ENCODE data around the gene ASB4.
"Not testable (repeated sequence)": the region's sequence is repeated elsewhere in the genome, so short reads cannot be mapped to it uniquely, and the experiment has no call there.

ASB4 gene

GRCh38 chr7:95552010-95552926 lies 66.5 kb downstream of the ASB4 start:
- not testable (repeated sequence) for DNase-seq (ENCODE audit: low read depth in 2 of 2)

DNA sequence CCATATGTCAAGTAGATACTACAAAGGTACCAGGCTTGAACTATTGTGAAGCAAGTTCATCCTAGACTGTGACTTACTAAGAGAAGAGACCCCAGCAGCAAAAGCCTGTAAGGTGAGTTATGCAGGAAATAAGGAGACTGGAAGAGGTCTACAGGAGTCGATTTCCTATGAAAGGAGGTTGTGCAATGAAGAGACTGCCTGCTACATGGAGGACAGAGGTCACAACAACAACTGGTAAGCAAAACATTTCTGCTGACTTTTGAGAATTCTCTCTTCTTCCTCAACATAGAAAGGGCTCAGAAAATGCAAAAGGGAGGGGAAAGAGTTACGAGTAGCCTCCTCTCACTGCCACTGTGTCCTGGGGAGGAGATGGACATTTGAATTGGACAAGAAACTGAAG lies 68.2 kb downstream of the ASB4 start:
- DNase-seq (ENCODE audit: low read depth in 2 of 2): no peak

- no peak for DNase-seq (ENCODE audit: low read depth in 2 of 2)
These were observed 71.0 kb downstream of the ASB4 start for GRCh38 chr7:95556777-95557176.

DNA sequence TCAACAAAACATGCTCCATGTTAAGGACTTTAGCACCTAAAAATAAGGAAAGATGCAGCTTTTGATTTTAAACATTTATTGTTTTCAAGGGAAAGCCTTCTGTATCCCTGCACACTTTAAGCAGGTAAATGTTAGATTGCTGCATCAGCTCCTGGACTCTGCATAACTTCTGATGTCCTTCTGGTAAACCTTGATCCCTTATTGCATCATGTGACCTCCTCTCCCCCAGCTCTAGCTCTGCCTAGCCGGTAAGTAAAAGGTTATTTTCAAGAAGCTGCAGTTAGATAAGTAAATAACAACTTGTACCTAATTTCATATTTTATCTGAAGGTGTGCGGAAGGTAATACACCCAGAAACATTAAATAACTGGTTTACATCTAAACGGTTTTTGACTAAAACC lies 73.1 kb downstream of the ASB4 start:
- DNase-seq (ENCODE audit: low read depth in 2 of 2): no peak

DNA sequence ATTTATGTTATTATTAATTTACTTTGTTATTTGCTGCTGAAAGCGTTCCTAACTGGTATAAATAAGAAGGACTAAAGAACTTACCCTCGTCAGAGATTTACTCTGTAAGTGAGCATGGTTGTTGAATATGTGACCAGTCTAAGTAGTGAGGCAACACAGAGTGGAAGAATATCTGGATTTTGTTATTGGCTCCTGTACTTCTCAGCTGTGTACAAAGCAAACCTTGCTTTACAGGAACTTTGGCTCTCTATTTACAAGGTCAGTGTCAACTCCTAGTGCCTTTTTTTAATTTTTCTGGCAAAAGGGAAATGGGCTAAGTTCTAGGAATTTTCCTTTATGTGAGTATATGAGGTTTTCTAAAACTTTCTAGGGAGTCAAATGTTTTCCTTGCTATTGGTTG lies 74.9 kb downstream of the ASB4 start:
- no peak for DNase-seq (ENCODE audit: low read depth in 2 of 2)

- no peak for DNase-seq (ENCODE audit: low read depth in 2 of 2)
These were observed 84.0 kb downstream of the ASB4 start for GRCh38 chr7:95569720-95570119.

DNA sequence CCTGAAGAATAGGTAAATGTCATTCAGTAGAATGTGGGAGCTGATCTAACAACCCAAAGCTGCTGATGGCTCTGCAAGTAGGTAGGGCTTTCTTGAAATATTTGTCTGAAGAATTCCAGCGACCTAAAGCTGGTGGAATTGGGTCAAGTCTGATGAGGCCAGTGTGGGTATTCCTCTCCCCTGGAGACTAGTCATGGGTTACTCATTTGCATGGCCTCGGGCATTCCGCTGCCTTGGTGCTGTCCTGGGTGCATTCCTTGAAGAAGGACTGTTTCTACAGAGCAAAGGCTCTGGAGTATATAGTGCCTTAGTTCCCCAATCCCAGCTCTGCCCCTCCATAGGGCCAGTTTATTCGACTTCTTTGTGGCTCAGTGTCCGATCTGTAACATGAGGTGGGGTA lies 91.4 kb downstream of the ASB4 start:
- no peak for DNase-seq (ENCODE audit: low read depth in 2 of 2)

DNA sequence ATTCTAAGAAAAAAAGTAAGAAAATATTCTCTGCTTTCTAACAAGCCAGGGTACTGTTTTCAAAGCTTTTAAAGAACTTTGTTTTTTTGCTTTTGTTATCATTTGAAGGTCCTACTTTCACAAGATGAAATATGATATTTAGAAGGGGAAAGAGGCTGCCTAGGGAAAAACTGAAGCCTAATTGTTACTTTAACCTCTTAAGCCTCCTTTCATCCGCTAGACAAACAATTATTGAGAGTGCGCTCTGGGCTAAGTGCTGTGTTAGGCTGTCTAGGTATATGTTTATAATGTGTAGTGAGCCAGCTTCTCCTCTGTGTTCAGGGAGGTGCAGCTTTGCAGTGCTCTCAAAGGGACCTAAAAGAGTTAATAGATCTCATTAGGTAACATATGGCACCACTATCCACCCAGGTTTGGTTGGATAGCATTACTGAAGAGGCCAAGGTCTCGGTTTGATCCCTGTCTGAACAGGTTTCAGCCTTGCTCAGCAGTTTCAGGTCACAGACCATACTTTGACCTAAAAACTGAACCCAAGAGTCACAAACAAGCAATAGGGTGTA lies 92.6 kb downstream of the ASB4 start:
- DNase-seq (ENCODE audit: low read depth in 2 of 2): no peak

DNA sequence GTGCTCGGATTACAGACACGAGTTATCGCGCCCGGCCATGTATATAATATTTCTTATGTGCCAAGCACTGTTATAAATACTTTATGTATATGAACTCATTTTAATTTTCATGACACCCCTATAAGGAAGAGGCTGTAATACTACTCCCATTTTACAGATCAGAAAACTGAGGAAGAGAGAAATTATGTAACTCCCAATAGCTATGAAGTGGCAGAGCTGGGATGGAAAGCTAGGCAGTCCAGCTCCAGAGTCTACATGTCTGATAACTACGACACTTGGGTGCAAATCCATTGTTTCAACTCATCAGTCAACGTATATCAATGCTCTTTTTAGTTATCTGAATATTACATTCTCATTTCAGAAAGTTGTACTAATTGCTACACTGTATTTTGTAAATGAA lies 93.6 kb downstream of the ASB4 start:
- no peak for DNase-seq (ENCODE audit: low read depth in 2 of 2)

DNA sequence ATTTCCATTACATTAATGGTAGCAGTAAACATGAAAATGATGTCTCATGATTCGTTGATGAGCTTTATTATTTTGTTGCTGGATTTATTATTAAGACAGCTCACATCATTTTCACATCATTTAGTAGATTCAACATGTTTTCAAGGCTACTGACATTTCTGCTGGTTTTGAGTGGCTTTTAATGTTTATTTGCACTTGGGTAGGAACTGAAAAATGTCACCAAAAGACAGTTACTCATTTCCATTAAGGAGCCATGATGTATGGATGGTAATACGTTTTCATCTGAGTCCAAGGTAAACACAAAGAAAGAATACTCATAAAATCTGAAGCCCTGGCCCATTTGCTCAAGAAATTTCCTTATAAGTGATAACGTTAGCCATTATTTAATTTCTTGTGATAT lies 95.7 kb downstream of the ASB4 start:
- DNase-seq (ENCODE audit: low read depth in 2 of 2): no peak

DNA sequence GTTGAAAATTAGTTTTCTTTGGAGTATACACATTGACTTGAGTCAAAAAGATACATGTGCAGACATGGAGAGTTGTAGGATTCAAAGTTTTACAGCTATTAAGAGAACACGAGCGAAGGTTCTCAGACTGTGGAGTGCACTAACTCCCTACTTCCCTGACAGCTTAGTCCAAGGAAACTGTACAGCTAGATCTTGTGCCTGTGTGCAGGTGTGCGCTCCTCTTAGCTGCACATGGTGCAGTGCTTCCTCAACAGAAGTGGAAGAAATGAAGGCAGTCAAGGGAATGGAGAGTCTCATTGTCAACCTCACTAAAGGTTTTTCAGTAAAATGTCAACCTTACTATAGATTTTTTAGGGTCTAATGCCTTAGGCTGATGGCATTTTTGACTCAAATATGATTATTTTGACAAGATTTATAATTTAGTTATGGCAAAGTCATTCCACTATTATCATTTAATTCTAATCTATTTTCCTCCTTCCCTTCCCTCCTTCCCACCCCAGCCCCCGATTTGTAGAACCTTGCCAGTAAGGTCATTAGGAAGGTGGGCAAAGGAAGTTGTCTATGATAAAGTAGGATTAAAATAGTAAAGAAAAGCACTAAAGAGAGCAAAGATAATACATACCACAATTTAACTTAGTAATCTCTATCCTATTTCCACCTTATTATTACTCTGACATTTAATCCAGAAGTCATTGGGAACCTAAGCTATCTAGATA lies 97.0 kb downstream of the ASB4 start:
- no peak for DNase-seq (ENCODE audit: low read depth in 2 of 2)

DNA sequence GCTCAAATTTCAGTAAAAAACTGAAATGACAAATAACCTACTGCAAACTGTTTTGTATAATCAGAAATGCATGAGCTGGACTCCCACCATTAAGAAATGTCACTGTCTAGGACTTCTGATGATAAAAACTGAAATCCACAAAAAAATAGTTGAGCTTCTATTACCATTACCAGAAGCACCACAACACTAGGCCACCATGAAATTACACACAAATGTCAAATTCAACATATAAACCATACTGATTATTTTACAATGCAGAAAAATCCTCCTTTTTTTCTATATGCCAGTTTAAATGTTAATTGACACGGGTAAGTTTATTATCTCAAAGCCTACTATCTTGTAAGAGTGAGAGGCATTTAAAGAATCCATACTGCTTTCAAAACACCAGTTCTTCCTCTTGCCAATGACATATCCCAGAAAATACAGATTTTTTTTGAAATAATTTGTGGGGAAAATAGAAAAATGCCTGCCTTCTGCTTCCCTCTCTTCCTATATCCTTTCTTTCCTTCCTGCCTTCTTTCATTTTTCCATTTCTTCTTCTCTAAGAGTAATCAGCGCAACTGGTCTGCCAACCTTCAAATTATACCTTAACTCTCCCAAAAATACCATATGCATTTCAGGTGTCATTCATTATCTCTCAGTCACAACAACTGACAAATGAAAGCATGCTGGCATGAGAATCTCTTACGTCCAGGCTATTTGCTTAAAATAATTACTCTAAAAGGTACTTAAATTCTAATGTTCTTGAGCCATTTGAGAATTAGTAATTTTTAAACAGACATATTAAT lies 98.3 kb downstream of the ASB4 start:
- DNase-seq (ENCODE audit: low read depth in 2 of 2): no peak

DNA sequence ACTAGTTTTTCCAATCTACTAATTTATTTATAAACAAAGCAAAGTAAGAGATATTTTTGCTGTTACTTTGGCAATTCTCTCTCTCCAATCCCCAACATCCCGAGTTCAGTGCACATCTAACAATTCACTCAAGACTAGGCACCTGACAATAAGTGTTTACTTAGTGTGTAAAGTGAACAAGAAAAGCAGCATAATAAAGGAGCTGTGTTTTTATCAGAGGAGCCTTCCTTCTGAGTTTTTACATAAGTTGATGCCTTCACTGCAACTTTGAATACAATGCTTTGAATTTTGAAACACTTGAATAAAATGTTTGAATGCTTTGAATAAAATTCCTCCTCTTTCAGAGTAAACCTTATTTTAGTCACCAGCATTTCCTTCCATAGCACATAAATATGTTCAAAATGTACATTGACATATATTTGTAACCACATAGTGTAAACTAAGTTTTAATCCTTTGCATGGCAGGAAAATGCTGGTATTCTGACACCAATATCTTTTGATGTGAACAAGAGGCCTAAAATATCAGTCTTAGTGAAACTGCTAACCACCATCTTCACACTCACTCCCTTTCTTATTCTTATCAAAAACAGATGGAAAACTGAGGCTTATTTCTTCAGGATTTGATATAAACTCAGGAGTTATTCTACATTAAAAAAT lies 99.2 kb downstream of the ASB4 start:
- no peak for DNase-seq (ENCODE audit: low read depth in 2 of 2)

DNA sequence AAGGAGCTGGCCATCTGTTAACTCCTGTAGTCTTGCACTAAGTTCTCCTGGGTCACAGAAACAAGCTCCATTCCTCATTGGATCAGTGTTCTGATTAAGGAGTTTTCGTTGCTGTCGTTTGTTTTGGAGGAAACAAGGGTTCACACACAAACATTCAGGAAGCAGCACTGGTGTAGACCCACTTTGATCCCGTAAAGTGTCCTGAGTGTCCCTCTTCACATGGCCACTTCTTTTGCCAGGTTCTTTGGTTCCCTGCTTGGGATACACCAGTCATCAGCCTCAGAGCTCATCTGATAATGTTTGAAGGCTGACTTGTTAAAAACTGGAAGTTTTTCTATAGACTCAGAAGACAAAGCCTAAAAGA lies 99.7 kb downstream of the ASB4 start:
- no peak for DNase-seq (ENCODE audit: low read depth in 2 of 2)

DNA sequence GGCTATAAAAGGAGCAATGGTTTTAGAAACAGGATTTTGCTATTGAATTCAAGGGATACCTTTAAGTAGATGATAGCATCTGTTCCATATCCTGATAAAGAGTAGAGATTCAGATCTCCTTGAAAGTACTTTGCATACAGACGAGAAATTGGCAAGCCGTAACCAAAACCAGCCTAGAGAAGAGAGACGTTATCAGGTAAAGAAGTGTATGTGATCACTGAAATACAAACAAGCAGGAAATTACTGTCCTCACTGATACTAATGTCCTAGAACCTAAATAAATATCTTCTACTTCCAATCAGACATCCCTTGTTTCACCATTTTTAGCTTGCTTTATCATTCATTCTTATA lies 101.2 kb downstream of the ASB4 start:
- DNase-seq (ENCODE audit: low read depth in 2 of 2): no peak

DNA sequence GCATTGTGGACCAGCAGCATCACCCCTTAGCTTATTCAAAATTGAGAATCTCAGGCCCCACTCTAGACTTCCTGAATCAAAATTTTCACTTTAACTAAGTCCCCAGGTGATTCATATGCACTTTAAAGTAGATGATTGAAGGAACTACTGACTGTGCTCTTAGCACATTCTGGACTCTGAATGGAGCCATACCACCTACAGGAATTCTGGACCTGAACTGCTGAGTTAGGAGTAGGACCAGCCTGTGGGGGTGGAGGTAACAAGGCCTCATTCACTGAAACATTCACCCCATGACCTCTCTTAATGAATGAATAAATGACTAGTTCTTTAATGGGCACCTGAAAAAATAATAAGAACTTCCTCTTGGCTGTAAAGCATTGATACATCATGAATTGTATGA lies 103.3 kb downstream of the ASB4 start:
- DNase-seq (ENCODE audit: low read depth in 2 of 2): no peak

- no peak for DNase-seq (ENCODE audit: low read depth in 2 of 2)
These were observed 104.0 kb downstream of the ASB4 start for GRCh38 chr7:95589766-95590165.

Measured in stimulated activated CD4-positive, alpha-beta T cell treated with anti-CD3 and anti-CD28 coated beads, Interleukin-15, amount 100 ng/mL, for 48 hours (primary cell).